ENCODE results near the gene MROH9. TPM values are rescaled to one million over a fixed set of nuclear protein-coding genes. Genes with fewer than 3 reads are reported as not detected.

MROH9 gene
- polyA plus RNA-seq, 1 donor (not counting 4 experiments of a cell fraction or from before 2014, with no cell fraction given) = 0.04 TPM

- FAIRE-seq = peak; percentile 60
- Histone ChIP-seq H3K27me3 (ENCODE audit: control insufficient read depth, extremely low read depth, insufficient read depth, low read length) (no peaks in the 10 kb centered on the region), H3K4me1 (ENCODE audit: control insufficient read depth, extremely low read depth, insufficient read depth, low read length) (peaks cover 23% of the 10 kb centered on the region), H3K36me3 (ENCODE audit: control insufficient read depth in 2 of 2, extremely low read depth in 1 of 2, insufficient read depth in 2 of 2, low read length in 2 of 2) (no peaks in the 10 kb centered on the region), H3K9me1 (ENCODE audit: control insufficient read depth, extremely low read depth, insufficient read depth, low read length) (no peaks in the 10 kb centered on the region), H3K9me3 (ENCODE audit: control insufficient read depth, low read depth, low read length) (no peaks in the 10 kb centered on the region), H4K20me1 (ENCODE audit: control insufficient read depth, extremely low read depth, insufficient read depth, low read length) (no peaks in the 10 kb centered on the region), H2AFZ (ENCODE audit: control insufficient read depth, low read length) (peak overlapping the region; percentile 21), H3K79me2 (ENCODE audit: control insufficient read depth, insufficient read depth, low read length) (no peaks in the 10 kb centered on the region), H3K4me2 (ENCODE audit: control insufficient read depth, extremely low read depth, insufficient read depth, low read depth, low read length) (no peak overlapping the region), H3K27ac (ENCODE audit: control insufficient read depth, insufficient read depth, low read length) (no peak overlapping the region), H3K9ac (ENCODE audit: control insufficient read depth, extremely low read depth, insufficient read depth, low read length) (no peak overlapping the region), H3K4me3 (ENCODE audit: control insufficient read depth in 2 of 3, extremely low read depth in 1 of 3, insufficient read depth in 2 of 3, low read depth in 1 of 3, low read length in 3 of 3) (no peak overlapping the region)
- no peak for DNase-seq (ENCODE audit: low read depth, low spot score)
- dilution Hi-C loops (cut with MboI; ENCODE audit: extremely low pct_ligation_motif_present, low sequenced_read_pairs) = no loop called here
- TF ChIP-seq EZH2 (IDR thresholded peaks at IDR 0.05; ENCODE audit: low read length) = no peak
- TF ChIP-seq CTCF (optimal IDR thresholded peaks at IDR 0.05 in 1 of 3, IDR thresholded peaks at IDR 0.05 in 1 of 3, conservative IDR thresholded peaks at IDR 0.05 in 1 of 3; ENCODE audit: extremely low read depth in 1 of 3, insufficient read depth in 2 of 3, low read length in 3 of 3) = peak in 1 of 3 experiments; percentile 10
Measured at GRCh38 chr1:170927955-170928840, 7.1 kb upstream of the MROH9 start.

- H2AFZ ChIP-seq (ENCODE audit: control insufficient read depth, low read length) = peak overlapping the region; percentile 52
- H3K27ac ChIP-seq (ENCODE audit: control insufficient read depth, insufficient read depth, low read length) = peak overlapping the region; percentile 47
- H3K9me1 ChIP-seq (ENCODE audit: control insufficient read depth, extremely low read depth, insufficient read depth, low read length) = no peaks in the 10 kb centered on the region
- dilution Hi-C loops (cut with MboI; ENCODE audit: extremely low pct_ligation_motif_present, low sequenced_read_pairs) = no loop called here
- no peaks in the 10 kb centered on the region for H3K27me3 ChIP-seq (ENCODE audit: control insufficient read depth, extremely low read depth, insufficient read depth, low read length)
- FAIRE-seq (no peak), DNase-seq (ENCODE audit: low read depth, low spot score) (no peak)
- H4K20me1 ChIP-seq (ENCODE audit: control insufficient read depth, extremely low read depth, insufficient read depth, low read length) = no peaks in the 10 kb centered on the region
- H3K4me3 ChIP-seq (ENCODE audit: control insufficient read depth in 2 of 3, extremely low read depth in 1 of 3, insufficient read depth in 2 of 3, low read depth in 1 of 3, low read length in 3 of 3) = no peak overlapping the region
- H3K4me1 ChIP-seq (ENCODE audit: control insufficient read depth, extremely low read depth, insufficient read depth, low read length) = peaks cover 23% of the 10 kb centered on the region
- no peak overlapping the region for H3K9ac ChIP-seq (ENCODE audit: control insufficient read depth, extremely low read depth, insufficient read depth, low read length)
- no peaks in the 10 kb centered on the region for H3K36me3 ChIP-seq (ENCODE audit: control insufficient read depth in 2 of 2, extremely low read depth in 1 of 2, insufficient read depth in 2 of 2, low read length in 2 of 2)
- no peak for TF ChIP-seq CTCF (optimal IDR thresholded peaks at IDR 0.05 in 1 of 3, IDR thresholded peaks at IDR 0.05 in 1 of 3, conservative IDR thresholded peaks at IDR 0.05 in 1 of 3; ENCODE audit: extremely low read depth in 1 of 3, insufficient read depth in 2 of 3, low read length in 3 of 3)
- TF ChIP-seq EZH2 (IDR thresholded peaks at IDR 0.05; ENCODE audit: low read length) = no peak
- H3K79me2 ChIP-seq (ENCODE audit: control insufficient read depth, insufficient read depth, low read length) = no peaks in the 10 kb centered on the region
- H3K4me2 ChIP-seq (ENCODE audit: control insufficient read depth, extremely low read depth, insufficient read depth, low read depth, low read length) = peak overlapping the region; percentile 63
- H3K9me3 ChIP-seq (ENCODE audit: control insufficient read depth, low read depth, low read length) = no peaks in the 10 kb centered on the region
Measured at GRCh38 chr1:170929412-170929834, 5.9 kb upstream of the MROH9 start.
